IPS-15b (cell line): ENCODE measurements around the gene UBE2E2.

Experiments
- H3K27me3 ChIP-seq: one replicate; pipeline ENCODE4 v1.6.1; 2013; ENCODE audit warnings: low read length; ENCODE audit not compliant: control insufficient read depth, insufficient read depth
- H3K36me3 ChIP-seq: one replicate; pipeline ENCODE4 v1.6.1; 2013; ENCODE audit warnings: low read length; ENCODE audit not compliant: control insufficient read depth, insufficient read depth
- H3K4me1 ChIP-seq: one replicate; pipeline ENCODE4 v1.6.1; 2013; ENCODE audit warnings: mild to moderate bottlenecking, low read length; ENCODE audit not compliant: control insufficient read depth, insufficient read depth
- H3K4me3 ChIP-seq: one replicate; pipeline ENCODE4 v1.5.1; 2013; ENCODE audit warnings: low read depth, low read length
- H3K9ac ChIP-seq: one replicate; pipeline ENCODE4 v1.6.1; 2013; ENCODE audit warnings: low read depth, mild to moderate bottlenecking, low read length
- H3K9me3 ChIP-seq: one replicate; pipeline ENCODE4 v1.6.1; 2013; ENCODE audit warnings: mild to moderate bottlenecking, low read length; ENCODE audit not compliant: control insufficient read depth, insufficient read depth

UBE2E2 gene

GRCh38 chr3:23540600-23540999, 337.5 kb downstream of the UBE2E2 start:
- H3K9ac ChIP-seq = no peak overlapping the region
- no peaks in the 10 kb centered on the region for H3K9me3 ChIP-seq
- no peaks in the 10 kb centered on the region for H3K36me3 ChIP-seq
- peaks cover 18% of the 10 kb centered on the region for H3K4me1 ChIP-seq
- no peaks in the 10 kb centered on the region for H3K27me3 ChIP-seq
- H3K4me3 ChIP-seq = no peak overlapping the region

- H3K36me3 ChIP-seq = no peaks in the 10 kb centered on the region
- peaks cover 13% of the 10 kb centered on the region for H3K4me1 ChIP-seq
- no peak overlapping the region for H3K4me3 ChIP-seq
- no peaks in the 10 kb centered on the region for H3K27me3 ChIP-seq
- no peak overlapping the region for H3K9ac ChIP-seq
- no peaks in the 10 kb centered on the region for H3K9me3 ChIP-seq
Observed at GRCh38 chr3:23542079-23542478, 339.0 kb downstream of the UBE2E2 start.

GRCh38 chr3:23546181-23546580, 343.1 kb downstream of the UBE2E2 start:
- Histone ChIP-seq H3K9me3 (no peaks in the 10 kb centered on the region), H3K27me3 (no peaks in the 10 kb centered on the region), H3K4me3 (no peak overlapping the region), H3K9ac (no peak overlapping the region), H3K4me1 (peaks cover 10% of the 10 kb centered on the region), H3K36me3 (no peaks in the 10 kb centered on the region)

- Histone ChIP-seq H3K4me1 (peaks cover 10% of the 10 kb centered on the region), H3K36me3 (no peaks in the 10 kb centered on the region), H3K27me3 (no peaks in the 10 kb centered on the region), H3K4me3 (no peak overlapping the region), H3K9ac (no peak overlapping the region), H3K9me3 (no peaks in the 10 kb centered on the region)
Observed at GRCh38 chr3:23547905-23548650, 345.0 kb downstream of the UBE2E2 start.

DNA sequence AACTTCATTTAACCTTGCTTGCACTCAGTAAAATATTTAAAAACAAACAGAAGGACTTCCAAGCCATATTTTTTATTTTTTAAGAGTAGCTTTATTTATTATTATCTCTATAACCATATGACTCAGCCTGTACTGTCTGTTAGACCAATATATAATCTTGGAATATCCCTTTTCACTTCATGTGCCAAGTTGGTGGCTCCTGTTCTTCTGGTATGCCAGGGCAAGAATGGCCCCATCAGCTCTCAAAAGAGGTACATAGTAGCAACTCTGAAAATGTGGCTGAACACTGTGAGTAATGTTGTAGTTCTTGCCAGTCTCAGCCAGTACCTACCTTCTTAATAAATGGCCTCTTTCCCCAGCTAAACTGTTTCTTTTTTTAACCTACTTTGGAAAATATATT, 345.6 kb downstream of the UBE2E2 start:
- no peak overlapping the region for H3K9ac ChIP-seq
- H3K4me3 ChIP-seq = no peak overlapping the region
- no peaks in the 10 kb centered on the region for H3K36me3 ChIP-seq
- H3K9me3 ChIP-seq = no peaks in the 10 kb centered on the region
- peaks cover 7% of the 10 kb centered on the region for H3K4me1 ChIP-seq
- no peaks in the 10 kb centered on the region for H3K27me3 ChIP-seq

- no peaks in the 10 kb centered on the region for H3K36me3 ChIP-seq
- peaks cover 2% of the 10 kb centered on the region for H3K4me1 ChIP-seq
- H3K27me3 ChIP-seq = no peaks in the 10 kb centered on the region
- no peak overlapping the region for H3K9ac ChIP-seq
- H3K9me3 ChIP-seq = no peaks in the 10 kb centered on the region
- no peak overlapping the region for H3K4me3 ChIP-seq
Observed at GRCh38 chr3:23549148-23549910, 346.2 kb downstream of the UBE2E2 start.

DNA sequence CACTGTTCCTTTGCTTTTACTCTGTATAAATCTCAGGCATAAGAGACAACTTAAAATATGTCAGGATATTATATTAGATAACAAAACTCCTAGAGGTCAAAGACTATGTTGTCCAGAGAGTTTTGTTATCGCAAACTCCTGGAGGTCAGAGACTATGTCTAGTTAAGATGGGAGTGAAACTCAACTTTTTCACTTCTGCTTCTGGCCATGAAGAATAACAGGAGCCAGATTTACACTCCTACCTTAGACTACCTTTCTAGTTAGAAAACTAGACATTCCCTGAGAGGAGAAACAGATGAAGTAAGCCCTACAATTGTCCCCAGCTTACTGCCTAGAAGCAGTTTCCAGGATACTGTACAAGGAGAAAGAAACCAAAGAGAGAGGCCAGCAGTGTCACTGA, 347.3 kb downstream of the UBE2E2 start:
- Histone ChIP-seq H3K36me3 (no peaks in the 10 kb centered on the region), H3K27me3 (no peaks in the 10 kb centered on the region), H3K4me3 (no peak overlapping the region), H3K9me3 (no peaks in the 10 kb centered on the region), H3K4me1 (no peaks in the 10 kb centered on the region), H3K9ac (no peak overlapping the region)

DNA sequence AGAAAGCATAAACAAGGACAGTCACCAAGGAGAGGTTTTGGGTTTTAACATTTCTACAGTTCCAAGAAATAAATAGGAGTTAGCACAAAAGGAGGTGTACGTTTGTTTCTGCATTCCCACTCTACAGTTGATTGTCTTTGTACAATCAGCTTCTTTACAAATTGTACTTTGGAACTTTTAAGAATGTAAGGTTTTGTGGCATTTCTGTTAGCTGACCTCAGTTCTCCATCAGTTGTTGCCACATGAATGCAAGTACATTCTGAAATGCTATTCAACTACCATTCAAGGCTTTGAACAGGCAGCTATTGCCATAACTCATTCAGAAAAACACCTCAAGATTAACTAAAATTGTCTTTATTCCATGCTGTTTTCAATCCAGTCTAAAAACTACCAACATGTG, 349.4 kb downstream of the UBE2E2 start:
- no peaks in the 10 kb centered on the region for H3K36me3 ChIP-seq
- no peaks in the 10 kb centered on the region for H3K27me3 ChIP-seq
- H3K4me3 ChIP-seq = no peak overlapping the region
- H3K9me3 ChIP-seq = no peaks in the 10 kb centered on the region
- no peaks in the 10 kb centered on the region for H3K4me1 ChIP-seq
- no peak overlapping the region for H3K9ac ChIP-seq

DNA sequence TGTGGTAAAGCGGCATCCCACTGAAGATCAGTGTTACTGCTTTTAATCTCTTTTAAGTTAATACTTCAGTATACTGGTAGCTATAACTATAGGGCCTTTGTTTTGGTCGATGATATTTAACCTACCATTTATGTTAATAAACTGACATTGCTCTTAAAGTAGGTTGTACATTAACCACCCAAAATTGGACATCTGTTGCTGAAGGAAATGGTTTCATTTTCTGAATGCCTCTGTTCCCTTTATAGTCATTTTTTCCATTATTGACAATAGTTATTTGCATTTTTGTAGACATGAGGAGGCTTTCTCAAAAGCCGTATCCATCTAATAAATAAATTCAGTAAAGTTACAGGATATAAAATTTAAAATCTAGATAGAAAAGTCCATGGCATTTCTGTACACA, 350.2 kb downstream of the UBE2E2 start:
- Histone ChIP-seq H3K9me3 (no peaks in the 10 kb centered on the region), H3K36me3 (no peaks in the 10 kb centered on the region), H3K4me1 (no peaks in the 10 kb centered on the region), H3K9ac (no peak overlapping the region), H3K27me3 (no peaks in the 10 kb centered on the region), H3K4me3 (no peak overlapping the region)

- H3K4me1 ChIP-seq = no peaks in the 10 kb centered on the region
- no peaks in the 10 kb centered on the region for H3K9me3 ChIP-seq
Observed at GRCh38 chr3:23565041-23565775, 362.1 kb downstream of the UBE2E2 start.

GRCh38 chr3:23566499-23566898, 363.4 kb downstream of the UBE2E2 start:
- H3K27me3 ChIP-seq = no peaks in the 10 kb centered on the region
- H3K4me3 ChIP-seq = no peak overlapping the region
- no peaks in the 10 kb centered on the region for H3K4me1 ChIP-seq
- H3K9me3 ChIP-seq = no peaks in the 10 kb centered on the region
- no peak overlapping the region for H3K9ac ChIP-seq
- H3K36me3 ChIP-seq = no peaks in the 10 kb centered on the region

More at GRCh38 chr3:23565041-23565775, 362.1 kb downstream of the UBE2E2 start:
- no peaks in the 10 kb centered on the region for H3K36me3 ChIP-seq
- H3K4me3 ChIP-seq = no peak overlapping the region
- no peak overlapping the region for H3K9ac ChIP-seq
- no peaks in the 10 kb centered on the region for H3K27me3 ChIP-seq
